Stimulated activated effector memory CD8-positive, alpha-beta T cell treated with anti-CD3 and anti-CD28 coated beads, Interleukin-12 subunit alpha, Interleukin-12 subunit beta, amount 100 ng/mL, for 72 hours (primary cell): ENCODE data around the gene GNA12.
"Not testable (repeated sequence)": the region's sequence is repeated elsewhere in the genome, so short reads cannot be mapped to it uniquely, and the experiment has no call there.

Experiments used
- ATAC-seq: fragments of 150-1000 bp; cut with Tn5 transposase; 2 replicates; pipeline ENCODE4 v1.10.0; 2021
- DNase-seq, 2 donors: peaks; one replicate each; pipeline ENCODE4 v3.0.0; 2021 to 2022; ENCODE audit warnings: low spot score in 2 of 2
- H3K27ac Mint-ChIP-seq: one replicate; pipeline ENCODE4 v1.8.0; 2022; ENCODE audit warnings: mild to moderate bottlenecking, mixed read lengths
- H3K36me3 Mint-ChIP-seq: one replicate; pipeline ENCODE4 v1.8.0; 2022; ENCODE audit warnings: mild to moderate bottlenecking, mixed read lengths
- H3K4me1 Mint-ChIP-seq: one replicate; pipeline ENCODE4 v1.8.0; 2022; ENCODE audit warnings: mixed read lengths
- H3K4me3 Mint-ChIP-seq: one replicate; pipeline ENCODE4 v1.8.0; 2022; ENCODE audit warnings: mild to moderate bottlenecking, mixed read lengths
- H3K9me3 Mint-ChIP-seq: one replicate; pipeline ENCODE4 v1.8.0; 2022; ENCODE audit warnings: mixed read lengths

Gene GNA12

GRCh38 chr7:2758673-2759616 lies 85.2 kb downstream of the GNA12 start:
- H3K36me3 Mint-ChIP-seq, result no peaks in the 10 kb centered on the region
- H3K4me1 Mint-ChIP-seq, result peaks cover 55% of the 10 kb centered on the region
- ATAC-seq (peak; percentile 48), DNase-seq (no peak)
- peak overlapping the region; percentile 95 for H3K27ac Mint-ChIP-seq
- H3K9me3 Mint-ChIP-seq, result no peaks in the 10 kb centered on the region
- H3K4me3 Mint-ChIP-seq, result peak overlapping the region; percentile 66

- peaks cover 55% of the 10 kb centered on the region for H3K4me1 Mint-ChIP-seq
- DNase-seq (peak; percentile 48 to 83), ATAC-seq (peak; percentile 98)
- H3K4me3 Mint-ChIP-seq, result peak overlapping the region; percentile 66
- peak overlapping the region; percentile 95 for H3K27ac Mint-ChIP-seq
- no peaks in the 10 kb centered on the region for H3K36me3 Mint-ChIP-seq
- H3K9me3 Mint-ChIP-seq, result no peaks in the 10 kb centered on the region
Observed at GRCh38 chr7:2757904-2758672, 86.0 kb downstream of the GNA12 start.

- Mint-ChIP-seq H3K4me3 (peak overlapping the region; percentile 66), H3K36me3 (no peaks in the 10 kb centered on the region), H3K4me1 (peaks cover 55% of the 10 kb centered on the region), H3K9me3 (no peaks in the 10 kb centered on the region), H3K27ac (peak overlapping the region; percentile 95)
- ATAC-seq, result peak; percentile 1
- no peak for DNase-seq
Observed at GRCh38 chr7:2757361-2757903, 86.7 kb downstream of the GNA12 start.

- no peaks in the 10 kb centered on the region for H3K9me3 Mint-ChIP-seq
- DNase-seq (no peak), ATAC-seq (no peak)
- no peak overlapping the region for H3K4me3 Mint-ChIP-seq
- no peaks in the 10 kb centered on the region for H3K36me3 Mint-ChIP-seq
- H3K4me1 Mint-ChIP-seq, result peaks cover 46% of the 10 kb centered on the region
- peak overlapping the region; percentile 95 for H3K27ac Mint-ChIP-seq
Observed at GRCh38 chr7:2755531-2755930, 88.6 kb downstream of the GNA12 start.

GRCh38 chr7:2754912-2755311 lies 89.2 kb downstream of the GNA12 start:
- Mint-ChIP-seq H3K4me1 (peaks cover 42% of the 10 kb centered on the region), H3K27ac (no peak overlapping the region), H3K36me3 (no peaks in the 10 kb centered on the region), H3K4me3 (no peak overlapping the region), H3K9me3 (no peaks in the 10 kb centered on the region)
- no peak for DNase-seq
- ATAC-seq, result no peak

- ATAC-seq (no peak), DNase-seq (no peak)
- H3K9me3 Mint-ChIP-seq, result no peaks in the 10 kb centered on the region
- no peak overlapping the region for H3K27ac Mint-ChIP-seq
- H3K4me1 Mint-ChIP-seq, result peaks cover 34% of the 10 kb centered on the region
- H3K36me3 Mint-ChIP-seq, result no peaks in the 10 kb centered on the region
- no peak overlapping the region for H3K4me3 Mint-ChIP-seq
Observed at GRCh38 chr7:2754086-2754485, 90.0 kb downstream of the GNA12 start.

- ATAC-seq (no peak), DNase-seq (no peak)
- no peak overlapping the region for H3K27ac Mint-ChIP-seq
- H3K36me3 Mint-ChIP-seq, result no peaks in the 10 kb centered on the region
- H3K4me3 Mint-ChIP-seq, result no peak overlapping the region
- peaks cover 25% of the 10 kb centered on the region for H3K4me1 Mint-ChIP-seq
- H3K9me3 Mint-ChIP-seq, result no peaks in the 10 kb centered on the region
Observed at GRCh38 chr7:2753148-2753547, 91.0 kb downstream of the GNA12 start.

GRCh38 chr7:2751086-2751485 lies 93.0 kb downstream of the GNA12 start:
- Mint-ChIP-seq H3K4me3 (no peak overlapping the region), H3K9me3 (no peaks in the 10 kb centered on the region), H3K4me1 (peaks cover 10% of the 10 kb centered on the region), H3K36me3 (no peaks in the 10 kb centered on the region), H3K27ac (no peak overlapping the region)
- ATAC-seq, result no peak
- no peak for DNase-seq

- no peaks in the 10 kb centered on the region for H3K9me3 Mint-ChIP-seq
- peaks cover 17% of the 10 kb centered on the region for H3K4me1 Mint-ChIP-seq
- no peak overlapping the region for H3K27ac Mint-ChIP-seq
- H3K36me3 Mint-ChIP-seq, result no peaks in the 10 kb centered on the region
- DNase-seq (no peak), ATAC-seq (no peak)
- H3K4me3 Mint-ChIP-seq, result no peak overlapping the region
Observed at GRCh38 chr7:2750004-2750407, 94.1 kb downstream of the GNA12 start.

- not testable (repeated sequence) for H3K9me3 Mint-ChIP-seq, H3K4me3 Mint-ChIP-seq, ATAC-seq, H3K36me3 Mint-ChIP-seq, H3K27ac Mint-ChIP-seq, DNase-seq
- H3K4me1 Mint-ChIP-seq, result peaks cover 17% of the 10 kb centered on the region
Observed at GRCh38 chr7:2748684-2749083, 95.4 kb downstream of the GNA12 start.

- DNase-seq, H3K27ac Mint-ChIP-seq, H3K36me3 Mint-ChIP-seq, ATAC-seq, H3K9me3 Mint-ChIP-seq, H3K4me3 Mint-ChIP-seq: not testable (repeated sequence)
- peaks cover 11% of the 10 kb centered on the region for H3K4me1 Mint-ChIP-seq
Observed at GRCh38 chr7:2743523-2744185, 100.5 kb downstream of the GNA12 start.

GRCh38 chr7:2738766-2739549 lies 105.2 kb downstream of the GNA12 start:
- DNase-seq (no peak), ATAC-seq (no peak)
- H3K4me3 Mint-ChIP-seq, result no peak overlapping the region
- H3K27ac Mint-ChIP-seq, result no peak overlapping the region
- no peaks in the 10 kb centered on the region for H3K9me3 Mint-ChIP-seq
- peaks cover 14% of the 10 kb centered on the region for H3K4me1 Mint-ChIP-seq
- H3K36me3 Mint-ChIP-seq, result no peaks in the 10 kb centered on the region

- Mint-ChIP-seq H3K4me3 (no peak overlapping the region), H3K36me3 (no peaks in the 10 kb centered on the region), H3K9me3 (no peaks in the 10 kb centered on the region), H3K27ac (no peak overlapping the region), H3K4me1 (peaks cover 15% of the 10 kb centered on the region)
- DNase-seq (no peak), ATAC-seq (no peak)
Observed at GRCh38 chr7:2737771-2738540, 106.2 kb downstream of the GNA12 start.
